ENCODE measurements around the gene STAT3.
A peak's percentile ranks its signal among the peaks of the same experiment; 100 is the strongest.

Gene STAT3

GRCh38 chr17:42388381-42389134 lies at the start of gene STAT3:
Gene STAT3 (minus strand): TSS chr17:42388442. CDS start chr17:42348516, 39,926 bp downstream.
- peaks cover 8% of the 10 kb centered on the region; the same call in 1 of the 2 replicates for H4K20me1 ChIP-seq (ENCODE audit: control insufficient read depth, insufficient read depth, low read depth, low read length)
- H3K36me3 ChIP-seq (ENCODE audit: control insufficient read depth, low read length) = no peaks in the 10 kb centered on the region
- peak within 1 kb of the TSS; percentile 100 for H3K4me2 ChIP-seq (ENCODE audit: low read length)
- TF ChIP-seq, protein P1, sequence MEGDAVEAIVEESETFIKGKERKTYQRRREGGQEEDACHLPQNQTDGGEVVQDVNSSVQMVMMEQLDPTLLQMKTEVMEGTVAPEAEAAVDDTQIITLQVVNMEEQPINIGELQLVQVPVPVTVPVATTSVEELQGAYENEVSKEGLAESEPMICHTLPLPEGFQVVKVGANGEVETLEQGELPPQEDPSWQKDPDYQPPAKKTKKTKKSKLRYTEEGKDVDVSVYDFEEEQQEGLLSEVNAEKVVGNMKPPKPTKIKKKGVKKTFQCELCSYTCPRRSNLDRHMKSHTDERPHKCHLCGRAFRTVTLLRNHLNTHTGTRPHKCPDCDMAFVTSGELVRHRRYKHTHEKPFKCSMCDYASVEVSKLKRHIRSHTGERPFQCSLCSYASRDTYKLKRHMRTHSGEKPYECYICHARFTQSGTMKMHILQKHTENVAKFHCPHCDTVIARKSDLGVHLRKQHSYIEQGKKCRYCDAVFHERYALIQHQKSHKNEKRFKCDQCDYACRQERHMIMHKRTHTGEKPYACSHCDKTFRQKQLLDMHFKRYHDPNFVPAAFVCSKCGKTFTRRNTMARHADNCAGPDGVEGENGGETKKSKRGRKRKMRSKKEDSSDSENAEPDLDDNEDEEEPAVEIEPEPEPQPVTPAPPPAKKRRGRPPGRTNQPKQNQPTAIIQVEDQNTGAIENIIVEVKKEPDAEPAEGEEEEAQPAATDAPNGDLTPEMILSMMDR (IDR thresholded peaks at IDR 0.05; ENCODE audit: low read depth, low read length, poor library complexity, severe bottlenecking) = no peak
- no peak for TF ChIP-seq EZH2phosphoT487 (IDR thresholded peaks at IDR 0.05; ENCODE audit: borderline replicate concordance, low read length)
- H3K4me1 ChIP-seq (ENCODE audit: control insufficient read depth, low read length) = peaks cover 18% of the 10 kb centered on the region
- peak within 1 kb of the TSS; percentile 86 for H3K4me3 ChIP-seq (ENCODE audit: low read length)
- H3F3A ChIP-seq (ENCODE audit: control insufficient read depth, insufficient read depth) = peaks cover 7% of the 10 kb centered on the region; the same call in 1 of the 2 replicates
- no peaks in the 10 kb centered on the region for H3K9me3 ChIP-seq (ENCODE audit: control insufficient read depth, insufficient read depth, low read length)
- no peaks in the 10 kb centered on the region for H3K9me2 ChIP-seq (replicated peaks; ENCODE audit: control insufficient read depth, low read length)
- H3K27me3 ChIP-seq (ENCODE audit: control insufficient read depth, low read length) = peaks cover 29% of the 10 kb centered on the region
- no peak within 1 kb of the TSS for H3K27ac ChIP-seq (ENCODE audit: low read depth, low read length)
- peaks cover 4% of the 10 kb centered on the region for H3K79me2 ChIP-seq (ENCODE audit: control insufficient read depth, low read length)

GRCh38 chr17:42436391-42436790 lies 48.1 kb upstream of the STAT3 start:
- H3K36me3 ChIP-seq (ENCODE audit: control insufficient read depth, low read length) = no peaks in the 10 kb centered on the region
- no peak overlapping the region for H3K27ac ChIP-seq (ENCODE audit: low read depth, low read length)
- no peaks in the 10 kb centered on the region for H3K9me2 ChIP-seq (replicated peaks; ENCODE audit: control insufficient read depth, low read length)
- no peaks in the 10 kb centered on the region for H3K9me3 ChIP-seq (ENCODE audit: control insufficient read depth, insufficient read depth, low read length)
- H4K20me1 ChIP-seq (ENCODE audit: control insufficient read depth, insufficient read depth, low read depth, low read length) = no peaks in the 10 kb centered on the region
- H3K4me3 ChIP-seq (ENCODE audit: low read length) = no peak overlapping the region
- no peak overlapping the region for H3K4me2 ChIP-seq (ENCODE audit: low read length)
- peaks cover 43% of the 10 kb centered on the region for H3K27me3 ChIP-seq (ENCODE audit: control insufficient read depth, low read length)
- H3K79me2 ChIP-seq (ENCODE audit: control insufficient read depth, low read length) = no peaks in the 10 kb centered on the region
- no peaks in the 10 kb centered on the region for H3F3A ChIP-seq (ENCODE audit: control insufficient read depth, insufficient read depth)
- TF ChIP-seq EZH2phosphoT487 (IDR thresholded peaks at IDR 0.05; ENCODE audit: borderline replicate concordance, low read length) = no peak
- TF ChIP-seq, protein P1 (IDR thresholded peaks at IDR 0.05; ENCODE audit: low read depth, low read length, poor library complexity, severe bottlenecking) = no peak
- H3K4me1 ChIP-seq (ENCODE audit: control insufficient read depth, low read length) = peaks cover 4% of the 10 kb centered on the region

- H3K9me2 ChIP-seq (replicated peaks; ENCODE audit: control insufficient read depth, low read length) = no peaks in the 10 kb centered on the region
- no peak overlapping the region for H3K27ac ChIP-seq (ENCODE audit: low read depth, low read length)
- no peak overlapping the region for H3K4me2 ChIP-seq (ENCODE audit: low read length)
Measured at GRCh38 chr17:42431758-42432161, 43.5 kb upstream of the STAT3 start.

More at GRCh38 chr17:42431758-42432161, 43.5 kb upstream of the STAT3 start:
- Histone ChIP-seq H3F3A (ENCODE audit: control insufficient read depth, insufficient read depth) (no peaks in the 10 kb centered on the region), H3K9me3 (ENCODE audit: control insufficient read depth, insufficient read depth, low read length) (no peaks in the 10 kb centered on the region), H3K4me1 (ENCODE audit: control insufficient read depth, low read length) (no peaks in the 10 kb centered on the region), H3K4me3 (ENCODE audit: low read length) (no peak overlapping the region), H3K36me3 (ENCODE audit: control insufficient read depth, low read length) (no peaks in the 10 kb centered on the region), H4K20me1 (ENCODE audit: control insufficient read depth, insufficient read depth, low read depth, low read length) (no peaks in the 10 kb centered on the region), H3K79me2 (ENCODE audit: control insufficient read depth, low read length) (no peaks in the 10 kb centered on the region), H3K27me3 (ENCODE audit: control insufficient read depth, low read length) (peaks cover 52% of the 10 kb centered on the region)
- no peak for TF ChIP-seq EZH2phosphoT487 (IDR thresholded peaks at IDR 0.05; ENCODE audit: borderline replicate concordance, low read length)
- TF ChIP-seq, protein P1 (IDR thresholded peaks at IDR 0.05; ENCODE audit: low read depth, low read length, poor library complexity, severe bottlenecking) = no peak

All from DOHH2 (cell line).